ENCODE results near the gene DENND4C. TPM values are rescaled to one million over a fixed set of nuclear protein-coding genes. Genes with fewer than 3 reads are reported as not detected.
"Not testable (repeated sequence)": the region's sequence is repeated elsewhere in the genome, so short reads cannot be mapped to it uniquely, and the experiment has no call there.

DENND4C gene
- total RNA-seq, 2 experiments from 2014 or later, result 18.8 to 28.6 TPM

- H3K9me2 ChIP-seq (ENCODE audit: insufficient read depth, low read length), result no peaks in the 10 kb centered on the region
- no peak overlapping the region for H3K4me2 ChIP-seq (ENCODE audit: low read length)
- H3K27ac ChIP-seq (ENCODE audit: low read depth, low read length, poor library complexity, severe bottlenecking), result no peak overlapping the region
- H3K4me1 ChIP-seq (ENCODE audit: insufficient read depth, low read length, poor library complexity, severe bottlenecking), result no peaks in the 10 kb centered on the region
- no peaks in the 10 kb centered on the region for H3K79me2 ChIP-seq (ENCODE audit: insufficient read depth, low read depth, low read length)
- H3K36me3 ChIP-seq (ENCODE audit: insufficient read depth, low read length), result no peaks in the 10 kb centered on the region
- DNase-seq (ENCODE audit: low spot score), result no peak
- no peak overlapping the region for H2AFZ ChIP-seq (ENCODE audit: low read length)
- TF ChIP-seq, protein P1, sequence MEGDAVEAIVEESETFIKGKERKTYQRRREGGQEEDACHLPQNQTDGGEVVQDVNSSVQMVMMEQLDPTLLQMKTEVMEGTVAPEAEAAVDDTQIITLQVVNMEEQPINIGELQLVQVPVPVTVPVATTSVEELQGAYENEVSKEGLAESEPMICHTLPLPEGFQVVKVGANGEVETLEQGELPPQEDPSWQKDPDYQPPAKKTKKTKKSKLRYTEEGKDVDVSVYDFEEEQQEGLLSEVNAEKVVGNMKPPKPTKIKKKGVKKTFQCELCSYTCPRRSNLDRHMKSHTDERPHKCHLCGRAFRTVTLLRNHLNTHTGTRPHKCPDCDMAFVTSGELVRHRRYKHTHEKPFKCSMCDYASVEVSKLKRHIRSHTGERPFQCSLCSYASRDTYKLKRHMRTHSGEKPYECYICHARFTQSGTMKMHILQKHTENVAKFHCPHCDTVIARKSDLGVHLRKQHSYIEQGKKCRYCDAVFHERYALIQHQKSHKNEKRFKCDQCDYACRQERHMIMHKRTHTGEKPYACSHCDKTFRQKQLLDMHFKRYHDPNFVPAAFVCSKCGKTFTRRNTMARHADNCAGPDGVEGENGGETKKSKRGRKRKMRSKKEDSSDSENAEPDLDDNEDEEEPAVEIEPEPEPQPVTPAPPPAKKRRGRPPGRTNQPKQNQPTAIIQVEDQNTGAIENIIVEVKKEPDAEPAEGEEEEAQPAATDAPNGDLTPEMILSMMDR (conservative IDR thresholded peaks at IDR 0.05; ENCODE audit: low read length), result no peak
- TF ChIP-seq EZH2phosphoT487 (IDR thresholded peaks at IDR 0.05; ENCODE audit: borderline replicate concordance, low read depth, low read length), result no peak
- H3K4me3 ChIP-seq (ENCODE audit: low read depth, low read length, poor library complexity, severe bottlenecking), result no peak overlapping the region
- intact Hi-C loops (cut with micrococcal nuclease; ENCODE audit: unreplicated experiment), result no loop called here
- H4K20me1 ChIP-seq (ENCODE audit: insufficient read depth, low read length), result no peaks in the 10 kb centered on the region
- H3K9me3 ChIP-seq (ENCODE audit: low read length), result no peaks in the 10 kb centered on the region
- no TSS peak for BruUV-seq (replicated peaks)
- CTCF ChIA-PET (ENCODE audit: unreplicated experiment), result no interaction called here
- POLR2A ChIA-PET, result interaction anchor here (0.6 kb wide), 1 partner anchor 194 kb away, joined by 3 read pairs; no protein-coding TSS in a partner anchor
These were observed 37.5 kb upstream of the DENND4C start for GRCh38 chr9:19193029-19193324.

DNA sequence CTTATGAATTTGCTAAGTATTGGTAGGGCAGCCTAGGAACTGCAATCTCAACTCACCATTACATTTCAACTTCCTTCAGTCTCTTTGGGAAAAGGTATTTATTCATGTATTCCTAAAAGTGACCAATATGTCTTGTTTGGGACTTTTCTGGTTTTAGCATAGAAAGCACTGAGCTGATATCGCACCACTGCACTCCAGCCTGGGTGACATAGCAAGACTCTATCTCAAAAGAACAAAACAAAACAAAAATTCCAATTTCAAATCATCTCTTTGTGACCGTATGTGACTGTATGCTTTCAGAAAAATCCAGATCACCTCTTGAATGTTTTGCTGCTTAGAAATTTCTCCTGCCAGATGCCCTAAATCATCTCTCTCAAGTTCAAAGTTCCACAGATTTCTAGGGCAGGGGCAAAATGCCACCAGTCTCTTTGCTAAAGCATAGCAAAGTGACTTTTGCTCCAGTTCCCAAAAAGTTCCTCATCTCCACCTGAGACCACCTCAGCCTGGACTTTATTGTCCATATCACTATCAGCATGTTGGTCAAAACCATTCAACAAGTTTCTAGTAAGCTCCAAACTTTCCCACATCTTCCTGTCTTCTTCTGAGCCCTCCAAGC, 37.0 kb upstream of the DENND4C start:
- intact Hi-C loops (cut with micrococcal nuclease; ENCODE audit: unreplicated experiment); POLR2A ChIA-PET; H3K9me2 ChIP-seq (ENCODE audit: insufficient read depth, low read length); DNase-seq (ENCODE audit: low spot score); BruUV-seq (replicated peaks); CTCF ChIA-PET (ENCODE audit: unreplicated experiment); H3K4me2 ChIP-seq (ENCODE audit: low read length); H3K4me3 ChIP-seq (ENCODE audit: low read depth, low read length, poor library complexity, severe bottlenecking); H3K4me1 ChIP-seq (ENCODE audit: insufficient read depth, low read length, poor library complexity, severe bottlenecking); H3K36me3 ChIP-seq (ENCODE audit: insufficient read depth, low read length); H4K20me1 ChIP-seq (ENCODE audit: insufficient read depth, low read length); H3K9me3 ChIP-seq (ENCODE audit: low read length); H3K79me2 ChIP-seq (ENCODE audit: insufficient read depth, low read depth, low read length); H2AFZ ChIP-seq (ENCODE audit: low read length); H3K27ac ChIP-seq (ENCODE audit: low read depth, low read length, poor library complexity, severe bottlenecking): not testable (repeated sequence)

DNA sequence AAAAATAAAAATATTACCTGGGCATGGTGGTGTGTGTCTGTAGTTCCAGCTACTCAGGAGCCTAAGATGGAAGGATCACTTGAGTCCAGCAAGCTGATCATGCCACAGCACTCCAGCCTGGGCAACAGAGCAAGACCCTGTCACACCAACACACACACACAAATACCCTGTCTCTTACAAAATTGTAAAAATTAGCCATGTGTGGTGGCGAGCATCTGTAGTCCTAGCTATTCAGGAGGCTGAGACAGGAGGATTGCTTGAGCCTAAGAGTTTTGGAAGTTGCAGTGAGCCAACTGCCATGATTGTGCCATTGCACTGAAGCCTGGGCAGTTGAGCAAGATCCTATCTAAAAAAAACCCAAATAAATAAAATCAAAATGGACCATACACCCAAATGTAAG, 32.1 kb upstream of the DENND4C start:
- no TSS peak for BruUV-seq (replicated peaks)
- H3K79me2 ChIP-seq (ENCODE audit: insufficient read depth, low read depth, low read length), result no peaks in the 10 kb centered on the region
- DNase-seq (ENCODE audit: low spot score), result no peak
- no peak overlapping the region for H3K4me3 ChIP-seq (ENCODE audit: low read depth, low read length, poor library complexity, severe bottlenecking)
- H3K9me3 ChIP-seq (ENCODE audit: low read length), result no peaks in the 10 kb centered on the region
- CTCF ChIA-PET (ENCODE audit: unreplicated experiment), result no interaction called here
- H3K9me2 ChIP-seq (ENCODE audit: insufficient read depth, low read length), result no peaks in the 10 kb centered on the region
- no peaks in the 10 kb centered on the region for H3K36me3 ChIP-seq (ENCODE audit: insufficient read depth, low read length)
- H2AFZ ChIP-seq (ENCODE audit: low read length), result no peak overlapping the region
- no peak overlapping the region for H3K27ac ChIP-seq (ENCODE audit: low read depth, low read length, poor library complexity, severe bottlenecking)
- no peaks in the 10 kb centered on the region for H3K4me1 ChIP-seq (ENCODE audit: insufficient read depth, low read length, poor library complexity, severe bottlenecking)
- H3K4me2 ChIP-seq (ENCODE audit: low read length), result no peak overlapping the region
- POLR2A ChIA-PET, result interaction anchor here (0.6 kb wide), 1 partner anchor 242 kb away, joined by 4 read pairs; no protein-coding TSS in a partner anchor
- intact Hi-C loops (cut with micrococcal nuclease; ENCODE audit: unreplicated experiment), result no loop called here
- no peaks in the 10 kb centered on the region for H4K20me1 ChIP-seq (ENCODE audit: insufficient read depth, low read length)
- TF ChIP-seq EZH2phosphoT487 (IDR thresholded peaks at IDR 0.05; ENCODE audit: borderline replicate concordance, low read depth, low read length), result no peak
- TF ChIP-seq, protein P1 (conservative IDR thresholded peaks at IDR 0.05; ENCODE audit: low read length), result no peak
